ENCODE measurements around the gene ZNRF3. TPM values are rescaled to one million over a fixed set of nuclear protein-coding genes. Genes with fewer than 3 reads are reported as not detected.
A peak's percentile ranks its signal among the peaks of the same experiment; 100 is the strongest.

Gene ZNRF3
- polyA plus RNA-seq, 3 donors: 0.13 TPM; not detected in 2

DNA sequence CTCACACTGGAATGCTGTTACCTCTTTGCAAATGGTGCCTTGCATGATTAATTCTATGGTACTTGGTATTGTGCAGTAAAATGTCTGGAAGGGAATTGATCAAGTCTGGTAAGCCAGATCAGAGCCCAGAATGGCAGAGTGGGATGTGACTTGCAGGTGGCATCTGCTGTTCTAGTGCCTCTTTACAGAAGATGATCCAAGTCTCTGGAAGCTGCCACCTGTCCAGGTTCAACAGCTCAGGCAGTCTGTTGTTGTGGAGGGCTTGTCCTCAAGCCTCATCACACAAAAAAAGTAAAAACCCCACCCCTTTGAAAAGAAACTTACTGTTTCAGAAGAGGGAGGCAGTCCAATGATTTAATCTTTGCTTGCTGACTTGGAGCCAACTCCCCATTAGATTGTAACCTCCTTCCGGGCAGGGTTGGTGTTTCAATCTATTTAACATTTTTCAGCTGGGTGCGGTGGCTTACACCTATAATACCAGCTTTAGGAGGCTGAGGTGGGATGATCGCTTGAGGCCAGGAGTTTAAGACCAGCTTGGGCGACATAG lies 17.1 kb downstream of the ZNRF3 start:
- Histone ChIP-seq H3K36me3 (replicated peaks in 1 of 2; ENCODE audit: control insufficient read depth in 1 of 2, insufficient read depth in 2 of 2, low read length in 2 of 2) (no peaks in the 10 kb centered on the region), H3K79me2 (ENCODE audit: insufficient read depth, low read length) (no peaks in the 10 kb centered on the region), H3K4me2 (replicated peaks; ENCODE audit: extremely low read depth, low read length, poor library complexity, severe bottlenecking) (no peak overlapping the region), H3K9me3 (replicated peaks in 1 of 2; ENCODE audit: control insufficient read depth in 1 of 2, insufficient read depth in 1 of 2, low read length in 2 of 2) (no peaks in the 10 kb centered on the region), H3K4me3 (replicated peaks in 1 of 3; ENCODE audit: low read depth in 2 of 3, low read length in 3 of 3) (no peak overlapping the region), H2AFZ (ENCODE audit: insufficient read depth, low read depth, low read length, poor library complexity, severe bottlenecking) (peak overlapping the region; percentile 3), H3K4me1 (ENCODE audit: control insufficient read depth in 1 of 2, insufficient read depth in 2 of 2, low read length in 2 of 2) (peaks cover 0 to 3% of the 10 kb centered on the region in 2 donors), H3K27ac (ENCODE audit: low read depth in 1 of 2, low read length in 2 of 2) (no peak overlapping the region), H3K9ac (ENCODE audit: insufficient read depth, low read length, poor library complexity, severe bottlenecking) (no peak overlapping the region), H3K27me3 (ENCODE audit: control insufficient read depth in 2 of 2, insufficient read depth in 2 of 2, low read length in 2 of 2) (no peaks in the 10 kb centered on the region), H4K20me1 (ENCODE audit: insufficient read depth, low read length) (no peaks in the 10 kb centered on the region)
- no peak for DNase-seq
- no peak overlapping the region for H3K4me3 Mint-ChIP-seq
- intact Hi-C loops (cut with micrococcal nuclease): no loop called here
- H3K9me3 Mint-ChIP-seq: no peaks in the 10 kb centered on the region
- no CpG with 5 or more reads among the region's 4 CpGs for WGBS (ENCODE audit: insufficient coverage)
- no peak overlapping the region for H3K27ac Mint-ChIP-seq
- H3K27me3 Mint-ChIP-seq (ENCODE audit: low read depth in 3 of 3): peaks cover 2 to 5% (median 2%) of the 10 kb centered on the region in 3 donors
- H3K4me1 Mint-ChIP-seq: peaks cover 20% of the 10 kb centered on the region
- TF ChIP-seq, protein P1, sequence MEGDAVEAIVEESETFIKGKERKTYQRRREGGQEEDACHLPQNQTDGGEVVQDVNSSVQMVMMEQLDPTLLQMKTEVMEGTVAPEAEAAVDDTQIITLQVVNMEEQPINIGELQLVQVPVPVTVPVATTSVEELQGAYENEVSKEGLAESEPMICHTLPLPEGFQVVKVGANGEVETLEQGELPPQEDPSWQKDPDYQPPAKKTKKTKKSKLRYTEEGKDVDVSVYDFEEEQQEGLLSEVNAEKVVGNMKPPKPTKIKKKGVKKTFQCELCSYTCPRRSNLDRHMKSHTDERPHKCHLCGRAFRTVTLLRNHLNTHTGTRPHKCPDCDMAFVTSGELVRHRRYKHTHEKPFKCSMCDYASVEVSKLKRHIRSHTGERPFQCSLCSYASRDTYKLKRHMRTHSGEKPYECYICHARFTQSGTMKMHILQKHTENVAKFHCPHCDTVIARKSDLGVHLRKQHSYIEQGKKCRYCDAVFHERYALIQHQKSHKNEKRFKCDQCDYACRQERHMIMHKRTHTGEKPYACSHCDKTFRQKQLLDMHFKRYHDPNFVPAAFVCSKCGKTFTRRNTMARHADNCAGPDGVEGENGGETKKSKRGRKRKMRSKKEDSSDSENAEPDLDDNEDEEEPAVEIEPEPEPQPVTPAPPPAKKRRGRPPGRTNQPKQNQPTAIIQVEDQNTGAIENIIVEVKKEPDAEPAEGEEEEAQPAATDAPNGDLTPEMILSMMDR (IDR thresholded peaks at IDR 0.05): no peak
- no peaks in the 10 kb centered on the region for H3K36me3 Mint-ChIP-seq

DNA sequence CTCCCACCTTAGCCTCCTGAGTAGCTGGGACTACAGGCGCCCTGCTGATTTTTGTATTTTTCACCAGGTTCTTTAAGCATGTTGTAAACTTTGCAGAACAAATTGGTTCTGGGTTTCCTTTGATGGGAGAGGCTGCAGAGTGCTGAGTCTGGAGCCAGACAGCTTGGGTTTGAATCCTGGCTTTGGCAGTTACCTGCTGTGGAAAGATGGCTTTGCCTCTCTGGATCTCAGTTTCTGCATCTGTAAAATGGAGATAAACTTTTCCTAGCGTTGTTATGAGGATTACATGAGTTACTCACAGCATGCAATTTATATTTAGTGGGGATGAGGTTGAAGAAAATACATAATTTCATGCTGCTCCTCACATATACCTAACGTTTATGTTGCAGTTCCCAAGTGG lies 19.1 kb downstream of the ZNRF3 start:
- H3K4me1 Mint-ChIP-seq: peaks cover 14% of the 10 kb centered on the region
- DNase-seq: no peak
- Histone ChIP-seq H3K4me3 (replicated peaks in 1 of 3; ENCODE audit: low read depth in 2 of 3, low read length in 3 of 3) (no peak overlapping the region), H3K9ac (ENCODE audit: insufficient read depth, low read length, poor library complexity, severe bottlenecking) (no peak overlapping the region), H3K27me3 (ENCODE audit: control insufficient read depth in 2 of 2, insufficient read depth in 2 of 2, low read length in 2 of 2) (no peaks in the 10 kb centered on the region), H2AFZ (ENCODE audit: insufficient read depth, low read depth, low read length, poor library complexity, severe bottlenecking) (no peak overlapping the region), H3K27ac (ENCODE audit: low read depth in 1 of 2, low read length in 2 of 2) (no peak overlapping the region), H3K4me2 (replicated peaks; ENCODE audit: extremely low read depth, low read length, poor library complexity, severe bottlenecking) (no peak overlapping the region), H4K20me1 (ENCODE audit: insufficient read depth, low read length) (no peaks in the 10 kb centered on the region), H3K36me3 (replicated peaks in 1 of 2; ENCODE audit: control insufficient read depth in 1 of 2, insufficient read depth in 2 of 2, low read length in 2 of 2) (no peaks in the 10 kb centered on the region), H3K4me1 (ENCODE audit: control insufficient read depth in 1 of 2, insufficient read depth in 2 of 2, low read length in 2 of 2) (peaks cover 0 to 3% of the 10 kb centered on the region in 2 donors), H3K9me3 (replicated peaks in 1 of 2; ENCODE audit: control insufficient read depth in 1 of 2, insufficient read depth in 1 of 2, low read length in 2 of 2) (no peaks in the 10 kb centered on the region), H3K79me2 (ENCODE audit: insufficient read depth, low read length) (no peaks in the 10 kb centered on the region)
- H3K36me3 Mint-ChIP-seq: no peaks in the 10 kb centered on the region
- no CpG with 5 or more reads among the region's 3 CpGs for WGBS (ENCODE audit: insufficient coverage)
- no peak overlapping the region for H3K4me3 Mint-ChIP-seq
- H3K27me3 Mint-ChIP-seq (ENCODE audit: low read depth in 3 of 3): peaks cover 2 to 4% (median 2%) of the 10 kb centered on the region in 3 donors
- TF ChIP-seq, protein P1 (IDR thresholded peaks at IDR 0.05): no peak
- H3K9me3 Mint-ChIP-seq: no peaks in the 10 kb centered on the region
- intact Hi-C loops (cut with micrococcal nuclease): no loop called here
- H3K27ac Mint-ChIP-seq: no peak overlapping the region
